ENCODE data around the gene HSBP1L1.

The HSBP1L1 gene

DNA sequence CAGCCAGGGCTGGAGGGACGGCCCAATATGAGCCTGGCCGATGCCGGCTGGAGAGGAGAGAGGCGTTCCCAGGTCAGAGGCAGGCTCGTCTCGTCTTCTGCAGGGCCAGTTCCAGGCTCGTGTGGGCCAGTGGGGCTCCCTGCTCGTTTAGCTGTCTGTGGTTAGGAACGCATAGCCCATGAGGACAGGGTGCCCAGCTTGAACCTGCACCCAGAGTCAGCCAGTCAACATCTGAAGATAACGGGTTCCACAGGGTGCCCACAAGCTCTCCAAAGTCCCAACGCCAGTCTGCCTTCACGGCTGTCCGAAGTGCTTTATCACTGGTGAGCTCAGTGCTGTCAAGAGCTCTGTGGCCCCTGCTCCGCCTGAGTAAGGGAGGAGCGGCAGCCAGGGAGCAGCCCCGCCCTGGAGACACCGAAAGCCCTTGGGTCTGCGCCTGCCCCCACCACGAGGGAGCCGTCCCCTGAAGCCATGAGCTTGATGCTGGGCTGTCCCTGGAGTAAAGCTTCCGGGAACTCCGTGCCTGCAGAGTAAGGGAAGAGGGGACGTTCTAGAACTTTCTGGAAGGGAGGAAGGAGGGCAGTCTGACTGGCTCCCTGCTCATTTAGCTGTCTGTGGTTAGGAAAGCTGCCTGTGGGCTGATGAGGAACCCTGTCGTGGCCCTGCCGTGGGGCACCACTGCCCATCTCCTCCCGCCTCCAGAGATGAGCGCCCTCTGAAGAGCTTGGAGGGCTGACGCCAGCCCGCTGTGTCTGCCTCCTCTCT lies 2.7 kb upstream of the HSBP1L1 start:
- no peak for DNase-seq

DNA sequence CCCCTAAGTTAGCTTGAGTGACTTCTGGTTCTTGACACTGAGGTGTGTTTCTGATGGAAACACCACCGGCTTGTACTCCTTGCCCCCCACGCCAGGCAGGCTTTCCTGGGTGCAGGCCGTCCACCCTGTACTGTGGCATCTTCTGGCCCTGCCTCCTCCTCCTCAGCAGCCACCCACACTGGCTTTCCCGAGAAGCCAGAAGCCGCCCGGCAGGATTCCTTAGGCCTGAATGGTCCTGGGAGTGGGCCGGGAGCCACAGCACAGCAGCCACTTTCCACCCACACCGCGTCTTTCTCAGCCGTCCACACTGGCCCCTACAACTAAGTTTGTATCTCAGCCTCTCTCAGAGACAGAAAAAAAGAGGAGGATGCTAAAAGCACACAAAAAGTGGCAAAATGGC lies 2.1 kb upstream of the HSBP1L1 start:
- no peak for DNase-seq

- no peak for DNase-seq
Measured at GRCh38 chr18:79962835-79963657, 1.4 kb upstream of the HSBP1L1 start.

- DNase-seq: no peak
Measured at GRCh38 chr18:79963658-79964329, 649 bp upstream of the HSBP1L1 start.

- DNase-seq: peak; percentile 64
Measured at GRCh38 chr18:79965119-79965902, 868 bp downstream of the HSBP1L1 start.

GRCh38 chr18:79970419-79971133 lies 6.1 kb downstream of the HSBP1L1 start:
- no peak for DNase-seq

GRCh38 chr18:79971211-79971952 lies 6.9 kb downstream of the HSBP1L1 start:
- DNase-seq: no peak

DNA sequence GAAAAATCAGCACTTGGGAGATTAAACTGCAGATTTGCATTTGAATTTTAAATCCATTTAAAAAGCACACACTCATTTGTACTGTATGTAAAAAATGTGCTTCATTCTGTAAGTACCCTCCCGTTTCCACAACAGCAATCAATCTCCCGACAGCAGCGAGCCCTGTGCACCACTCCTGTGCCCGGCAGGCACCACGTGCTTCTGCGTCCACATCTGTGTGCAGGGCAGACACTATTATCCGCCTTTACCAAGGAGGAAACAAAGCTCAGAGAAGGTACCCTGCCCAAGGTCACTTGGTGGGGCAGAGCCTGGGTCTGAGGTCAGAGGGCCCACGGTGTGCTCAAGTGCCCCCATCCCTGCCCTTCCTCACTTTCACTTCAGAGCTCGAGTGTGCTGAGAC lies 7.5 kb downstream of the HSBP1L1 start:
- no peak for DNase-seq

DNA sequence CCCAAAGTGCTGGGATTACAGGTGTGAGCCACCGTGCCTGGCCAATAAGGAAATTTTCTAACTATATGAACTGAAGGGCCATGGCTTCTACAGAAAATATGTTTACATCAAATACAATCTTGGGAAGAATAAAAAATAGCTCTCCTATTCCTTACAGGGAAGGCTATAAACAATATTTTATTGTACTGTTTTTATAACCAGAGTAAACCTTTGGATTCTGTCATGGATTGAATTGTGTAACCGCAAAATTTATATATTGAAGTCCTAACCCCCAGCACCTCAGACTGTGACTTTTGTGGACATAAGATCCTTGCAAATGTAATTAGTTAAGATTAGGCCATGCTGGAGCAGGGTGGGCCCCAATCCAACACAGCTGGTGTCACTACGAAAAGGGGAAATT lies 8.3 kb downstream of the HSBP1L1 start:
- DNase-seq: no peak

DNA sequence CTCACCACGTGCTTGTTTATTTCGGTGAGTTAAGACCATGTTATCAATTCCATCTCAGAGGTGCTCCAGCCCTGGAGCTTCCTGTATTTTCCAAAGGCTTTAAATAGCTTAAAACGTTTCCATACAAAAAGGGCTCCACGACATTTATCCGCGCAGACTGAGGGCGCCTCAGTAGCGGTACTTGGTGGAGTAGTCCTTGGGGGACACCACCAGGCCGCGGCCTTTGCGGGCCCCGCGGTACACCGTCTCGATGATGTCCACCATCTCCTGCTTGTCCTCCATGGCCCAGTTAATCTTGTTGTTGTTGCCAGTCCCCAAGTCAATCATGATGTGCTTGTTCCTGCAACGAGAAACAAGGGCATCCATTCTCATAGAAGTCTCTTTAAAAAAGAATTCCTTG lies 9.1 kb downstream of the HSBP1L1 start:
- no peak for DNase-seq

DNA sequence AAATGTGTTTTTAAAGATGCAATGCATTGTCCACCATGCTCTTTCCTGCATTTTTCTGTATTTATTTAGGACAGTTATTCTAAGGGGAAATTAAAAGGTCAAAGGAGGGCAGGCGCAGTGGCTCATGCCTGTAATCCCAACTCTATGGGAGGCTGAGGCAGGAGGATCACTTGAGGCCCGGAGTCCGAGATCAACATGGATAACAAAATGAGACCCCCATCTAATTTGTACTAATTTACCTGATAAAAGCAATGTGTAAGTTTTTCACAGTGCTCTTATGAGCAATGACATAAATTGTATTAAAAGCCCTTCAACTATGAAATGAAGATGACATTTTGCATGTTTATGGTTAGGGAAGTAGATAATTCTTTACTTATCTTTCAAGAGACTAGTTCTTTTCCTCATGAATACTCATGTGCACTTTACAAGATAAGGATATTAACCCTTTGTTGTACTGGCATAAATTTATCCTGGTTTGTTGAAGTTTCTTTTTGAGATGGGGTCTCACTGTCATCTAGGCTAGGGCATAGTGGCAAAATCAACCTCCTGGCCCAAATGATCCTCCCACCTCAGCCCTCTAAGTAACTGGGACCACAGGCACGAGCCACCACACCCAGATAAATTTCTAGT lies 9.7 kb downstream of the HSBP1L1 start:
- DNase-seq: no peak

GRCh38 chr18:79975043-79975442 lies 10.6 kb downstream of the HSBP1L1 start:
- no peak for DNase-seq

- no peak for DNase-seq
Measured at GRCh38 chr18:79975985-79976680, 11.7 kb downstream of the HSBP1L1 start.

DNA sequence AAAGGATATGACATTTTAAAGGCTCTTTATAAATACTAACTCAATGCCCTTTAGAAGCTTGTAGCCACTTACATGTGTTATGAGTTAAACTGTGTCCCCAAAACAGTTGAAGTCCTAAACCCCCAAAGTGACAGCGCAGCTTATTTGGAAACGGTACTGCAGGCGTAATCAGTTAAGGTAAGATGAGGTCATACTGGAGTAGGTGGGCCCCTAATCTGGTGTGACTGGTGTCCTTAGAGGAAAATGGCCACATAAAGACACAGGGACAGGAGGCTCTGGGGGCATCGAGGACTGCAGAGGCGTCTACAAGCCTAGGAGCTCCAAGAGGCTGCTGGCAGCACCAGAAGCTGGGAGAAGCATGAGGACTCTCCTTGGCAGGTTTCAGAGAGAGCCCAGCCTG lies 15.4 kb downstream of the HSBP1L1 start:
- no peak for DNase-seq

GRCh38 chr18:79980585-79980984 lies 16.1 kb downstream of the HSBP1L1 start:
- no peak for DNase-seq

DNA sequence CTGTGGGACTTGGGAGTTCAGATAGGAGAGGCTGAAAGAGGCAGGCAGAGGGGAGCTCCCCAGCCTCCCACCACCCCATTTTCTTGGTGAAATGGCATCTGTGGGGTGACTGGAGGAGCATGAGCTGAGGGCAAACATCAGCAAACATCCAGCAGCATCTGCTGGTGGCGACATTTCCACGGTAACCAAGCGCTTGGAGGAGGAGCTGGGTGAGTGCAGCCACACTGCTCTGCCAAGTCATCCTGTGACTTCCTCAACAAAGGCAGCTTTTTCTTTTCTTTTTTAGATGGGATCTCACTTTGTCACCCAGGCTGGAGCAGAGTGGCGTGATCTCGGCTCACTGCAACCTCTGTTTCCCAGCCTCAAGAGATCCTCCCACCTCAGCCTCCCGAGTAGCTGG lies 18.3 kb downstream of the HSBP1L1 start:
- DNase-seq: peak; percentile 50

GRCh38 chr18:79983253-79983652 lies 18.8 kb downstream of the HSBP1L1 start:
- no peak for DNase-seq

DNA sequence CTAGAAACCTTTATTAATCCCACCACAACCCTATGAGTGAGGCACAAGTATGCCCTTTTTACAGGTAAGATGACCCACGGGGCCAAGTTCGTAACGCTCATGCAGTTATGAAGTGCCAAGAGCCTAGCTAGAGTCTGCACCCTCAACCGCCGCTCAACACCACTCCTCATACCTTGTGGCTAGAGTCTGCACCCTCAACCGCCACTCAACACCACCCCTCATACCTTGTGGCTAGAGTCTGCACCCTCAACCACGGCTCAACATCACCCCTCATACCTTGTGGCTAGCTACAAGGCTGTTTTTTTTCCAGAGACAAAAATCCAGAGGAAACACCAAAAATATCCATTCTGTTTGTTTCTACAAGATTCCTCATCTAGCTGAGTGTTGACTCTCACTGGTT lies 19.4 kb downstream of the HSBP1L1 start:
- DNase-seq: no peak

DNA sequence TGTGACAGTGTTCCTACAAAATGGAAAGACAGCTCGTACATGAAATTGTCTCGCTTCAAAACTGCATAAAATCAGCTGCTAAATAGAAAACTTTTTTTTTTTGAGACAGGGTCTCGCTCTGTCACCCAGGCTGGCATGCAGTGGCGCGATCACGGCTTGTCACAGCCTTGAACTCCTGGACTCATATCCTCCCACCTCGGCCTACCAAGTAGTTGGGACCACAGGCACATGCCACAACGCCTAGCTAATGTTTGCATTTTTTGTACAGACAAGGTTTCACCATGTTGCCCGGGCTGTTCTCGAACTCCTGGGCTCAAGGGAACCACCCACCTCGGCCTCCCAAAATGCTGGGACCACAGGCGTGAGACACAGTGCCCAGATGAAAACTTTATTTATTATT lies 20.7 kb downstream of the HSBP1L1 start:
- no peak for DNase-seq

DNA sequence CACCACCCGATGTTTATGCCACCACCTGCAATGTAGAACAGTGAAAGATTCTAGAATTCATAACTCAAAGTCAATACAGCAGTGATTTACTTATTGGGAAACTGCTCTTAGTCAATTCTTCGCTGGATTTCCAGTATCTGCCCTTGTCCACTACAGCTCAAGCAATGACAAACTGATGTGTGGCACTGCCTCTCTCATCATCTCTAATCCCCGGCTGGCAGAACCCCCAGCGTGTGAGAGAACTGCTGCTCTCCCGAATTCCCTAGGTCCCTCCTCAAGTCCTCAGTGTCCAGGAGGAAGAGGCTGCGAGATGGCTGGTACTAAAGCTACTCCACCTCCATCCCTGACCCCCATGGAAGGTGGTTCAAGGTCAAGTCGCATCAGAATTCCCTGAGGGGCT lies 22.3 kb downstream of the HSBP1L1 start:
- peak; percentile 36 for DNase-seq
